ENCODE results near the gene MYL5.
"Not testable (repeated sequence)": the region's sequence is repeated elsewhere in the genome, so short reads cannot be mapped to it uniquely, and the experiment has no call there.

The MYL5 gene

DNA sequence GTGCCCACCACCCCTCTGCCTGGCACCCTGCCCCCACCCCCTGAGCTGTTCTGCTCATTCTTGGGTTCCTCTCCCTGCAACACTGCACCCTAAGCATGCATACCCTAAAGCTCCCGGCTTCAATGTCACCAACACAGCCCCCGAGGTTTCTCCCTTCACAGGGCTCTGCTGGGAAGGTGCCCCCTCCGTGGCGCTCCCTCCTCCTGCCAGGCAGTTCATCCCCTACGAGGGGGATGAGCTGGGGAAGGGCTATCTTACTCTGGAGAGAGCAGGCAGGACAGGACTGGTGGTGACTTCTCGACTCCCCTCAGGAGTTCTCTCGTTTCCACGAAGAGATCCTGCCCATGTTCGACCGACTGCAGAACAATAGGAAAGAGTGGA, 6.8 kb upstream of the MYL5 start:
- Histone ChIP-seq H4K20me1 (ENCODE audit: low read depth, low read length) (no peaks in the 10 kb centered on the region), H3K27me3 (ENCODE audit: low read length) (no peaks in the 10 kb centered on the region), H3K9me3 (ENCODE audit: insufficient read depth, low read length) (no peaks in the 10 kb centered on the region), H3K9ac (ENCODE audit: low read length) (no peak overlapping the region), H3K79me2 (ENCODE audit: insufficient read depth, low read length) (0 out of 2 replicates have a peak, but pooled peaks cover 3% of the 10 kb centered on the region), H3K9me2 (replicated peaks; ENCODE audit: insufficient read depth, low read length) (no peaks in the 10 kb centered on the region), H3K27ac (ENCODE audit: low read depth, low read length) (no peak overlapping the region; the same call in 1 of the 2 replicates), H2AFZ (ENCODE audit: low read depth, low read length, severe bottlenecking) (no peak overlapping the region), H3K4me2 (ENCODE audit: low read depth, low read length, poor library complexity, severe bottlenecking) (no peak overlapping the region), H3F3A (ENCODE audit: insufficient read depth) (peaks cover 16% of the 10 kb centered on the region; the same call in 1 of the 2 replicates), H3K36me3 (ENCODE audit: low read length) (no peaks in the 10 kb centered on the region), H3K4me3 (ENCODE audit: insufficient read depth, low read length, poor library complexity, severe bottlenecking) (no peak overlapping the region)
- no peak for TF ChIP-seq CTCF (IDR thresholded peaks at IDR 0.05; ENCODE audit: insufficient read depth, low read length, poor library complexity, severe bottlenecking)
- TF ChIP-seq EZH2phosphoT487 (conservative IDR thresholded peaks at IDR 0.05; ENCODE audit: low read length), result no peak

DNA sequence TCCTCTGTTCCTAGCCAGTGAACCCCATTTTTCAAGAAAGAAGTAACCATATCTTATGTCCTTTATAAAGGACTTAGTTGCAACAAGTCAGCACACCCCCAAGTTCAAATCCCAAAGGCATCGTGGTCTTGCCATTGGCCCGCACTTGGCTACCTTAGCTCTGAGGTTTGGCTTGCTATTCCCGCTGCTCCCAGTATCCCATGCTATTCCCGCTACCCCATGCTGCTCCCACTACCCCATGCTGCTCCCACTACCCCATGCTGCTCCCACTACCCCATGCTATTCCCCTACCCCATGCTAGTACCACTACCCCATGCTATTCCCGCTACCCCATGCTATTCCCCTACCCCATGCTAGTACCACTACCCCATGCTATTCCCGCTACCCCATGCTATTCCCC, 6.1 kb upstream of the MYL5 start:
- H3K9ac ChIP-seq (ENCODE audit: low read length); H4K20me1 ChIP-seq (ENCODE audit: low read depth, low read length); H3K27me3 ChIP-seq (ENCODE audit: low read length); H3K79me2 ChIP-seq (ENCODE audit: insufficient read depth, low read length); H2AFZ ChIP-seq (ENCODE audit: low read depth, low read length, severe bottlenecking); H3K9me2 ChIP-seq (replicated peaks; ENCODE audit: insufficient read depth, low read length); H3K9me3 ChIP-seq (ENCODE audit: insufficient read depth, low read length); H3K4me2 ChIP-seq (ENCODE audit: low read depth, low read length, poor library complexity, severe bottlenecking); H3K4me3 ChIP-seq (ENCODE audit: insufficient read depth, low read length, poor library complexity, severe bottlenecking); H3K36me3 ChIP-seq (ENCODE audit: low read length): not testable (repeated sequence)
- Histone ChIP-seq H3F3A (ENCODE audit: insufficient read depth) (peaks cover 16% of the 10 kb centered on the region; the same call in 1 of the 2 replicates), H3K27ac (ENCODE audit: low read depth, low read length) (peak overlapping the region; percentile 42)

- not testable (repeated sequence) for H3K27me3 ChIP-seq (ENCODE audit: low read length); H3K9me3 ChIP-seq (ENCODE audit: insufficient read depth, low read length); H3K4me2 ChIP-seq (ENCODE audit: low read depth, low read length, poor library complexity, severe bottlenecking); H3K9ac ChIP-seq (ENCODE audit: low read length); H2AFZ ChIP-seq (ENCODE audit: low read depth, low read length, severe bottlenecking); H4K20me1 ChIP-seq (ENCODE audit: low read depth, low read length); H3K9me2 ChIP-seq (replicated peaks; ENCODE audit: insufficient read depth, low read length); H3K36me3 ChIP-seq (ENCODE audit: low read length); H3K27ac ChIP-seq (ENCODE audit: low read depth, low read length); H3K4me3 ChIP-seq (ENCODE audit: insufficient read depth, low read length, poor library complexity, severe bottlenecking)
- H3K79me2 ChIP-seq (ENCODE audit: insufficient read depth, low read length), result peaks cover 14% of the 10 kb centered on the region
- peaks cover 16% of the 10 kb centered on the region; the same call in 1 of the 2 replicates for H3F3A ChIP-seq (ENCODE audit: insufficient read depth)
Measured at GRCh38 chr4:669806-670559, 4.4 kb upstream of the MYL5 start.

GRCh38 chr4:671769-672168, 2.6 kb upstream of the MYL5 start:
- no peak overlapping the region for H2AFZ ChIP-seq (ENCODE audit: low read depth, low read length, severe bottlenecking)
- H3K9ac ChIP-seq (ENCODE audit: low read length), result no peak overlapping the region
- peaks cover 33% of the 10 kb centered on the region for H3F3A ChIP-seq (ENCODE audit: insufficient read depth)
- H3K4me3 ChIP-seq (ENCODE audit: insufficient read depth, low read length, poor library complexity, severe bottlenecking), result no peak overlapping the region
- no peak for TF ChIP-seq EZH2phosphoT487 (conservative IDR thresholded peaks at IDR 0.05; ENCODE audit: low read length)
- TF ChIP-seq CTCF (IDR thresholded peaks at IDR 0.05; ENCODE audit: insufficient read depth, low read length, poor library complexity, severe bottlenecking), result no peak
- H3K4me2 ChIP-seq (ENCODE audit: low read depth, low read length, poor library complexity, severe bottlenecking), result no peak overlapping the region
- H3K36me3 ChIP-seq (ENCODE audit: low read length), result no peaks in the 10 kb centered on the region
- no peaks in the 10 kb centered on the region for H3K9me2 ChIP-seq (replicated peaks; ENCODE audit: insufficient read depth, low read length)
- H3K27me3 ChIP-seq (ENCODE audit: low read length), result no peaks in the 10 kb centered on the region
- no peaks in the 10 kb centered on the region for H4K20me1 ChIP-seq (ENCODE audit: low read depth, low read length)
- peaks cover 14% of the 10 kb centered on the region for H3K79me2 ChIP-seq (ENCODE audit: insufficient read depth, low read length)
- no peak overlapping the region for H3K27ac ChIP-seq (ENCODE audit: low read depth, low read length)
- no peaks in the 10 kb centered on the region for H3K9me3 ChIP-seq (ENCODE audit: insufficient read depth, low read length)
